GM12891 (cell line): ENCODE data around the gene CCDC9.

Experiments used
- PAX5 ChIP-seq: IDR thresholded peaks from 2 replicates; pipeline ENCODE4 v1.6.1; 2011; ENCODE audit warnings: low read length, moderate library complexity, mild to moderate bottlenecking; ENCODE audit not compliant: insufficient read depth, severe bottlenecking
- POLR2A ChIP-seq: IDR thresholded peaks from 2 replicates; pipeline ENCODE4 v1.6.1; 2011; ENCODE audit warnings: low read depth, low read length, control low read depth
- POLR2AphosphoS5 ChIP-seq: IDR thresholded peaks from 2 replicates; pipeline ENCODE4 v1.6.1; 2011; ENCODE audit warnings: low read depth, low read length, control low read depth
- SPI1 ChIP-seq: IDR thresholded peaks from 2 replicates; pipeline ENCODE4 v1.6.1; 2011; ENCODE audit warnings: low read depth, low read length, control low read depth
- TAF1 ChIP-seq: IDR thresholded peaks from 2 replicates; pipeline ENCODE4 v1.6.1; 2011; ENCODE audit warnings: low read depth, low read length, control low read depth

GRCh38 chr19:47253970-47254369 lies 2.4 kb upstream of the CCDC9 start:
- no peak for TF ChIP-seq TAF1
- TF ChIP-seq POLR2A: no peak
- no peak for TF ChIP-seq POLR2AphosphoS5
- TF ChIP-seq SPI1: no peak
- no peak for TF ChIP-seq PAX5
